GM12874 (cell line): ENCODE measurements around the gene BTN3A1.

Experiments used
- TF ChIP-seq, protein P1 (sequence below): IDR thresholded peaks from 2 replicates; pipeline ENCODE4 v1.5.1; 2011; ENCODE audit warnings: low read depth, mild to moderate bottlenecking, control low read depth, low read length, moderate library complexity; ENCODE audit not compliant: insufficient read depth

BTN3A1 gene

GRCh38 chr6:26372308-26373144 lies 29.5 kb upstream of the BTN3A1 start:
- TF ChIP-seq, protein P1, sequence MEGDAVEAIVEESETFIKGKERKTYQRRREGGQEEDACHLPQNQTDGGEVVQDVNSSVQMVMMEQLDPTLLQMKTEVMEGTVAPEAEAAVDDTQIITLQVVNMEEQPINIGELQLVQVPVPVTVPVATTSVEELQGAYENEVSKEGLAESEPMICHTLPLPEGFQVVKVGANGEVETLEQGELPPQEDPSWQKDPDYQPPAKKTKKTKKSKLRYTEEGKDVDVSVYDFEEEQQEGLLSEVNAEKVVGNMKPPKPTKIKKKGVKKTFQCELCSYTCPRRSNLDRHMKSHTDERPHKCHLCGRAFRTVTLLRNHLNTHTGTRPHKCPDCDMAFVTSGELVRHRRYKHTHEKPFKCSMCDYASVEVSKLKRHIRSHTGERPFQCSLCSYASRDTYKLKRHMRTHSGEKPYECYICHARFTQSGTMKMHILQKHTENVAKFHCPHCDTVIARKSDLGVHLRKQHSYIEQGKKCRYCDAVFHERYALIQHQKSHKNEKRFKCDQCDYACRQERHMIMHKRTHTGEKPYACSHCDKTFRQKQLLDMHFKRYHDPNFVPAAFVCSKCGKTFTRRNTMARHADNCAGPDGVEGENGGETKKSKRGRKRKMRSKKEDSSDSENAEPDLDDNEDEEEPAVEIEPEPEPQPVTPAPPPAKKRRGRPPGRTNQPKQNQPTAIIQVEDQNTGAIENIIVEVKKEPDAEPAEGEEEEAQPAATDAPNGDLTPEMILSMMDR, result no peak

GRCh38 chr6:26375270-26375669 lies 26.8 kb upstream of the BTN3A1 start:
- TF ChIP-seq, protein P1, result no peak

DNA sequence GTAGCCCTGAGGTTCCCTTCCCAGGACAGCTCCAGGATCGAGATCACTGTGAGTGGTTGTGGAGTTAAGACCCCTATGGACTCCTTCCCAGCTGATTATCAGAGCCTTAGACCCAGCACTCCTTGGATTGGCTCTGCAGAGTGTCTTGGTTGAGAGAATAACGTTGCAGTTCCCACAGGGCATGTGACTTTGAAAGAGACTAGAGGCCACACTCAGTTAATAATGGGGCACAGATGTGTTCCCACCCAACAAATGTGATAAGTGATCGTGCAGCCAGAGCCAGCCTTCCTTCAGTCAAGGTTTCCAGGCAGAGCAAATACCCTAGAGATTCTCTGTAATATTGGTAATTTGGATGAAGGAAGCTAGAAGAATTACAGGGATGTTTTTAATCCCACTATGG lies 24.4 kb upstream of the BTN3A1 start:
- TF ChIP-seq, protein P1, result no peak

DNA sequence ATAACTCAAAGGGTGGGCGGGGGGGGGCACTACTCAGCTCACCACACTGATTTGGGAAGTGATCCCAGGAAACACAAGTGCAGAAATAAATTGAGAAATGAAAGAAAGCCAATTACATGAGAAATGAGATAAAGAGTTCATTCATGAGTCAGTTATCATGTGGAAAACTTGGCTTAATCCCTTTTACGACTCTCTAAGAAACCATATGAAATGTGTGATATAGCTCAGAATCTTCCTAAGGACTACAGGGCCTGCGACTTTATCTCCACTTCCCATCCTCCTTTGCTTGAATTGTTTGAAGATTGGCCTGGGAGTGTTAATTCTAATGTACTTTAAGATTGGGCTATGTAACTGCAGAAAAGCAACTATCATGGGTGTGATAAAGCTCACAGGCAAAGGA lies 22.8 kb upstream of the BTN3A1 start:
- TF ChIP-seq, protein P1, result no peak

DNA sequence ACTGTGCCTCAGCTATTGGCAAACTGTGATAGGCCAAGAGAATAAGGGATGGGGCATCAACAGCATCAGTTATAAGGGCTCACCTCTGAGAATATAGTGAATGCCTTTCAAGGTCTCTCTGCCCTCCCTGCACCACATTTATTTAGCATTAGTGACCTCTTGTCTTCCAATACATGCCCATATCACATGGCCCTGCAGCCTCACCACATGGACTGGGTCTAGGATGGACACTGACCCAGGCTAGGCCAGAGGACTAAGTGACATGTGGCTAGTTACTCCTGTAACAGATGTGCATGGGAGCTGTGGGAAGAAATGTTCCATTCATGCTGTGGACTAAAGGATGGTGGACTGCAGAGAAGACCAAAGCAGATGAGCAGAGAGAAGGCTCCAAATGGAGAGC lies 22.3 kb upstream of the BTN3A1 start:
- TF ChIP-seq, protein P1, result no peak

- TF ChIP-seq, protein P1, result no peak
Measured at GRCh38 chr6:26380256-26380655, 21.8 kb upstream of the BTN3A1 start.

- TF ChIP-seq, protein P1, result no peak
Measured at GRCh38 chr6:26382121-26382520, 20.0 kb upstream of the BTN3A1 start.
